MM.1S (cell line): ENCODE data around the gene A3GALT2.

Source experiments
- DNase-seq: peaks from one replicate; pipeline ENCODE4 v3.0.0-alpha.2; 2015
- H2AFZ ChIP-seq: fragments of 300-600 bp; sonication (generic); 2 replicates; pipeline ENCODE4 v1.6.0; 2016; ENCODE audit warnings: antibody characterized with exemption, low read length
- H3F3A ChIP-seq: fragments of 300-600 bp; sonication (generic); 2 replicates; pipeline ENCODE4 v1.6.1; 2016; ENCODE audit warnings: mild to moderate bottlenecking, antibody characterized with exemption, low read length, moderate library complexity, mixed read lengths; ENCODE audit not compliant: insufficient read depth
- H3K27ac ChIP-seq: fragments of 300-600 bp; sonication (generic); 2 replicates; pipeline ENCODE4 v1.5.1; 2016; ENCODE audit warnings: mild to moderate bottlenecking, low read length
- H3K27me3 ChIP-seq: fragments of 300-600 bp; sonication (generic); replicated peaks from 2 replicates; pipeline ENCODE4 v1.6.0; 2016; ENCODE audit warnings: low read length; ENCODE audit not compliant: insufficient read depth
- H3K36me3 ChIP-seq: fragments of 300-600 bp; sonication (generic); replicated peaks from 2 replicates; pipeline ENCODE4 v1.6.1; 2016; ENCODE audit warnings: mild to moderate bottlenecking, low read length, mixed read lengths; ENCODE audit not compliant: insufficient read depth
- H3K4me1 ChIP-seq: fragments of 300-600 bp; sonication (generic); 2 replicates; pipeline ENCODE4 v1.6.1; 2016; ENCODE audit warnings: low read length, mixed read lengths
- H3K4me2 ChIP-seq: fragments of 300-600 bp; sonication (generic); 2 replicates; pipeline ENCODE4 v1.6.0; 2016; ENCODE audit warnings: low read depth, low read length
- H3K4me3 ChIP-seq: fragments of 300-600 bp; sonication (generic); 2 replicates; pipeline ENCODE4 v1.5.1; 2016; ENCODE audit warnings: low read length, mixed read lengths
- H3K79me2 ChIP-seq: fragments of 300-600 bp; sonication (generic); 2 replicates; pipeline ENCODE4 v1.6.1; 2016; ENCODE audit warnings: mixed run types, low read length, mixed read lengths
- H3K9ac ChIP-seq: fragments of 300-600 bp; sonication (generic); 2 replicates; pipeline ENCODE4 v1.6.1; 2016; ENCODE audit warnings: low read length, mixed read lengths
- H3K9me2 ChIP-seq: fragments of 300-600 bp; sonication (generic); replicated peaks from 2 replicates; pipeline ENCODE4 v1.6.1; 2016; ENCODE audit warnings: mild to moderate bottlenecking, low read length, mixed read lengths; ENCODE audit not compliant: insufficient read depth
- H3K9me3 ChIP-seq: fragments of 300-600 bp; sonication (generic); replicated peaks from 2 replicates; pipeline ENCODE4 v1.6.1; 2016; ENCODE audit warnings: mild to moderate bottlenecking, low read length, mixed read lengths; ENCODE audit not compliant: insufficient read depth
- H4K20me1 ChIP-seq: fragments of 300-600 bp; sonication (generic); 2 replicates; pipeline ENCODE4 v1.6.1; 2016; ENCODE audit warnings: mild to moderate bottlenecking, low read length, moderate library complexity, mixed read lengths; ENCODE audit not compliant: insufficient read depth
- EZH2 ChIP-seq: fragments of 300-600 bp; sonication (generic); optimal IDR thresholded peaks from 2 replicates; pipeline ENCODE3; 2017; ENCODE audit warnings: low read depth, mild to moderate bottlenecking, antibody characterized with exemption, low read length, mixed read lengths
- EZH2phosphoT487 ChIP-seq: fragments of 300-600 bp; sonication (generic); IDR thresholded peaks from 2 replicates; pipeline ENCODE4 v1.6.1; 2018; ENCODE audit warnings: antibody characterized with exemption, low read length
- TF ChIP-seq, protein P1 (sequence below): fragments of 300-600 bp; sonication (generic); IDR thresholded peaks from 2 replicates; pipeline ENCODE4 v1.5.1; 2016; ENCODE audit warnings: antibody characterized with exemption, low read length, mixed read lengths

Gene A3GALT2

DNA sequence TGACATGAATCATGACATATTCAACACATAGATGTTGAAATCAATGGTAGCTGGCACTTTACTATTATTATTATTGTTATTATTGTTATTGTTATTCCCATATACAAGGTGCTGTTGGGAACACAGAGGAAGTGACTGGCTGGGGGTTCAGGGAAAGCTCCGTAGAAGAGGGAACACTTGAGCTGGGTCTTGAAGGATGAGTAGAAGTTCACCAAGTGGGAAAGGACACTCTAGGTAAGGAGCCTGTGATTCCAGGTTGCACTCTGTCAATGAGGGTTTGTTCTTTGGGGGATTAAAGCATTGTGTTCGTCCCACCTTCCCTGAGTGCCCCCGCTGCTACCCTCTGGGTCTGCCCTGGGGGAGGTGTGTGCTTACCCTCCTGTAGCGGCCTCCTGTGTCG, 50.5 kb downstream of the A3GALT2 start:
- Histone ChIP-seq H3F3A (no peaks in the 10 kb centered on the region), H3K4me2 (no peak overlapping the region), H3K79me2 (no peaks in the 10 kb centered on the region), H3K36me3 (no peaks in the 10 kb centered on the region), H4K20me1 (no peaks in the 10 kb centered on the region), H3K9me2 (no peaks in the 10 kb centered on the region), H3K9ac (no peak overlapping the region), H3K4me3 (no peak overlapping the region), H3K27me3 (no peaks in the 10 kb centered on the region), H3K9me3 (no peaks in the 10 kb centered on the region), H2AFZ (no peak overlapping the region), H3K4me1 (no peaks in the 10 kb centered on the region), H3K27ac (no peak overlapping the region)
- TF ChIP-seq EZH2phosphoT487, result no peak
- TF ChIP-seq, protein P1, sequence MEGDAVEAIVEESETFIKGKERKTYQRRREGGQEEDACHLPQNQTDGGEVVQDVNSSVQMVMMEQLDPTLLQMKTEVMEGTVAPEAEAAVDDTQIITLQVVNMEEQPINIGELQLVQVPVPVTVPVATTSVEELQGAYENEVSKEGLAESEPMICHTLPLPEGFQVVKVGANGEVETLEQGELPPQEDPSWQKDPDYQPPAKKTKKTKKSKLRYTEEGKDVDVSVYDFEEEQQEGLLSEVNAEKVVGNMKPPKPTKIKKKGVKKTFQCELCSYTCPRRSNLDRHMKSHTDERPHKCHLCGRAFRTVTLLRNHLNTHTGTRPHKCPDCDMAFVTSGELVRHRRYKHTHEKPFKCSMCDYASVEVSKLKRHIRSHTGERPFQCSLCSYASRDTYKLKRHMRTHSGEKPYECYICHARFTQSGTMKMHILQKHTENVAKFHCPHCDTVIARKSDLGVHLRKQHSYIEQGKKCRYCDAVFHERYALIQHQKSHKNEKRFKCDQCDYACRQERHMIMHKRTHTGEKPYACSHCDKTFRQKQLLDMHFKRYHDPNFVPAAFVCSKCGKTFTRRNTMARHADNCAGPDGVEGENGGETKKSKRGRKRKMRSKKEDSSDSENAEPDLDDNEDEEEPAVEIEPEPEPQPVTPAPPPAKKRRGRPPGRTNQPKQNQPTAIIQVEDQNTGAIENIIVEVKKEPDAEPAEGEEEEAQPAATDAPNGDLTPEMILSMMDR, result no peak
- no peak for TF ChIP-seq EZH2
- no peak for DNase-seq

DNA sequence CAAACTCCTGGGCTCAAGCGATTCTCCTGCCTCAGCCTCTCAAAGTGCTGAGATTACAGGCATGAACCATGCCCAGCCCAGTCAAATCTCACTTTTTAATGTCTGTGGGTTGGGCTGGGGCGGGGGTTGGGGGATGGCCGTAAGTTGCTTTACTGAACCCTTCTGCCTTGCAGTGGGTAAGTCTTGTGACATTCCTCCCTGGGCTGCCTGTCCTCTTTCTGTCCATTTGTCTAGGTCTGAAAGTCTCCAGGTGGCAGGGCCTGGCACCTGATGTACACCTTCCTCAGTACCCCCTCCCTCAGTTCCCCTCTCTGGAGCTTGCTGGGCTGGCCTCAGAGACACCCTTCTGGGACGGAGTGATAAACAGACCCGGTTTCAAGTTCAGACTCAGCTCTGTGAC, 51.3 kb downstream of the A3GALT2 start:
- H3K36me3 ChIP-seq, result no peaks in the 10 kb centered on the region
- DNase-seq, result no peak

DNA sequence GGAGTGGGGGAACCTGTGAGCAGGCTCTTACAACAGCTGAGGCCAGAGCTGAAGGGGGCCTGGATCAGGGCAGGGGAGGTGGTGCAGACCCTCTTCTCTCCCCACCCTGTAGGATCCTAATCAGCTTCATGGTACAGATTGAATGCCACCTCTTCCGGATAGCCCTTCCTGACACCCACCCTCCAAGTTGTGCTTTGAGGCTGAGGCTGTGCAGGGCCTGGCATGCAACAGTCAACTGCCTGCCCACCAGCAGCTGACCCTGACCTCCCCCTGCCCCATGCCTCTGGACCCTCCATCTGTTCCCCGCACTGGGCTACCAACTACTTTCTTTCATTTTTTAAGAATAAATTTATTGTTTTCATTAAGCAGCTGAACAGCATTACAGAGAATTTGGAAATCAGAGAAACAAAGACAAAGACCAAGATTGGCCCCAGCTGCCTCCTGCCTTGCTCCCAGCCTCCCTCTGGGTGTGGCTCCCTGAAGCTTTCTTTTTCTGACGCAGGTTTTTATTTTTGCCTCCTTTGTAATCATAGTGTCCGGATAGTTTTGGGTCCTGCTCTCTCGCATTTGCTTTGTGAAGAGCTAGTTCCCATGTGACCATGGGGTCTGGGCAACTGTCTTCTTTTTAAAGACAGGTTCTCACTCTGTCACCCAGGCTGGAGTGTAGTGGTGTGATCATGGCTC, 51.8 kb downstream of the A3GALT2 start:
- no peaks in the 10 kb centered on the region for H4K20me1 ChIP-seq
- H3K4me2 ChIP-seq, result no peak overlapping the region
- H3K9me2 ChIP-seq, result no peaks in the 10 kb centered on the region
- H3K9ac ChIP-seq, result no peak overlapping the region
- DNase-seq, result no peak
- no peaks in the 10 kb centered on the region for H3F3A ChIP-seq
- H3K4me1 ChIP-seq, result no peaks in the 10 kb centered on the region
- H2AFZ ChIP-seq, result no peak overlapping the region
- no peaks in the 10 kb centered on the region for H3K27me3 ChIP-seq
- H3K9me3 ChIP-seq, result no peaks in the 10 kb centered on the region
- no peaks in the 10 kb centered on the region for H3K79me2 ChIP-seq
- H3K27ac ChIP-seq, result no peak overlapping the region
- no peak overlapping the region for H3K4me3 ChIP-seq
- TF ChIP-seq, protein P1, result no peak
- TF ChIP-seq EZH2 (no peak), EZH2phosphoT487 (no peak)
- H3K36me3 ChIP-seq, result no peaks in the 10 kb centered on the region

More for the DNA sequence above, 51.3 kb downstream of the A3GALT2 start:
- no peaks in the 10 kb centered on the region for H3K9me3 ChIP-seq
- no peak overlapping the region for H2AFZ ChIP-seq
- no peaks in the 10 kb centered on the region for H3K79me2 ChIP-seq
- H3K27me3 ChIP-seq, result no peaks in the 10 kb centered on the region
- H4K20me1 ChIP-seq, result no peaks in the 10 kb centered on the region
- no peaks in the 10 kb centered on the region for H3K4me1 ChIP-seq
- no peak overlapping the region for H3K9ac ChIP-seq
- TF ChIP-seq, protein P1, result no peak
- TF ChIP-seq EZH2phosphoT487 (no peak), EZH2 (no peak)
- H3F3A ChIP-seq, result no peaks in the 10 kb centered on the region
- H3K4me2 ChIP-seq, result no peak overlapping the region
- H3K9me2 ChIP-seq, result no peaks in the 10 kb centered on the region
- H3K4me3 ChIP-seq, result no peak overlapping the region
- H3K27ac ChIP-seq, result no peak overlapping the region
